ENCODE results near the gene PLXDC1. TPM values are rescaled to one million over a fixed set of nuclear protein-coding genes. Genes with fewer than 3 reads are reported as not detected.
A peak's percentile ranks its signal among the peaks of the same experiment; 100 is the strongest.

The PLXDC1 gene
- total RNA-seq (2014; rRNA removed; shearing (Covaris generic)): 0.13 TPM in 1 of 2 replicates, not detected in the other
- not detected in 2 replicates for polyA plus RNA-seq (2015; cell fraction: cytosol; rRNA removed)
- 1.4 TPM in 1 of 2 replicates, not detected in the other for polyA plus RNA-seq (2015; cell fraction: nucleus; rRNA removed)

DNA sequence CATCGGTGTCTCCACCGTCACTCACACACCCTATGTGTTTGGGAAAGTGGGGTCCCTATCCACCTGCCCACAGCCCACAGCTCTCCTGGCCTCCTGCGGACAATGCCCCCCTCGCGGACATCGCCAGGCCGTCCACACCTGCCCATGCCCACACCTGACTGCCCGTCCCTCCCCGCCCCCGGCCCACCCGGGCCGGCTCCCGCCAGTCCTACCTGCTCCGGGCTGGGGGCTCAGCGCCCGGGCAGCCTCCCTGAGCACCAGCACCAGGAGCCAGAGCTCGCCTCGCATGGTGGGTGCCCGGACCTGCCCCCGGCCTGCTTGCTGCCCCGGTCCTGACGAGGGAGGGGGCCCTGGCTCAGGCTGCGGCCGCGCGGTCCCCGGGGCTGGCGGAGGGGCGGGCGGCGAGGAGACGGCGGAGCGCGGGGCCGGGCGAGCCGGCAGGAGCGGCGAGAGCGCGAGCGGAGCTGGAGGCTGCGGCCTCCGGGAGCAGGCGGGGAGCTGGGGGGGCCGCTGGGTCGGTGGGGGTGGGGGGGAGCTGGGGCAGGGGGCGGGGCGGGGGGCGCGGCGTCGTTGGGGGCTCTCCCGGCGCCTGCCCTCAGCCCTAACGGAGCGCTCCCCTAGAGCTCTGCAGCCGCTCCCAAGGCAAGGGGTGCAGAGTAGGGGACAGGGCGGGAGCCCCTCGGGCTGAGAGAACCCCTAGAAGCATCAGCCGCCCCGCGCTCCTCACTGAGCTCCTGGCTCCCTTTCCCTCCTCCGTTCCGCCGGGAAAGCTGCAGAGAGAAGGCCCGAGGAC, at the start of gene PLXDC1:
Gene PLXDC1 (minus strand): TSS at position 488 of the 793 bp plus-strand sequence. CDS start 200 bp downstream, at position 288.
- no peak for DNase-seq (ENCODE audit: low read depth)

DNA sequence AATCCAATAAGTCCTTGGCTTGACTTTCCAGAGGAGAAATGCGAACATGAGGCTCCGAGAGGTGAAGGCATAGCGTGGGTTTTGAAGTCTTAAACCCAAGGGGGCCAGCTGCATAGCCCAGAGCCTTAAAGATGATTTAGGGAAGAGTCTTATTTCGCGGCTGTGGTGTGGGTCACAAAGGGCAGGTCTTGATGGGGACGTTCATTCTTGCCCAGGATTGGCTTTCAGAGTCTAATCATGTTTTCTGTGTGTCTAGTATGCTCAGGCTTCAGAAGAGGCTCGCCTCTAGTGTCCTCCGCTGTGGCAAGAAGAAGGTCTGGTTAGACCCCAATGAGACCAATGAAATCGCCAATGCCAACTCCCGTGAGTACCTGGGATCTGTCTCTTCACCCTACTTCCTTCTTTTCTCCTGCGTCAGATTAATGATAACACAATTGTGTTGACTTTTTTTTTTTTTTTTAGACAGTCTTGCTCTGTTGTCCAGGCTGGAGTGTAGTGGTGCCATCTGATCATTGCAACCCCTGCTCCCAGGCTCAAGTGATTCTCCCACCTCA, 49.6 kb upstream of the PLXDC1 start:
- no peak for DNase-seq (ENCODE audit: low read depth)

DNA sequence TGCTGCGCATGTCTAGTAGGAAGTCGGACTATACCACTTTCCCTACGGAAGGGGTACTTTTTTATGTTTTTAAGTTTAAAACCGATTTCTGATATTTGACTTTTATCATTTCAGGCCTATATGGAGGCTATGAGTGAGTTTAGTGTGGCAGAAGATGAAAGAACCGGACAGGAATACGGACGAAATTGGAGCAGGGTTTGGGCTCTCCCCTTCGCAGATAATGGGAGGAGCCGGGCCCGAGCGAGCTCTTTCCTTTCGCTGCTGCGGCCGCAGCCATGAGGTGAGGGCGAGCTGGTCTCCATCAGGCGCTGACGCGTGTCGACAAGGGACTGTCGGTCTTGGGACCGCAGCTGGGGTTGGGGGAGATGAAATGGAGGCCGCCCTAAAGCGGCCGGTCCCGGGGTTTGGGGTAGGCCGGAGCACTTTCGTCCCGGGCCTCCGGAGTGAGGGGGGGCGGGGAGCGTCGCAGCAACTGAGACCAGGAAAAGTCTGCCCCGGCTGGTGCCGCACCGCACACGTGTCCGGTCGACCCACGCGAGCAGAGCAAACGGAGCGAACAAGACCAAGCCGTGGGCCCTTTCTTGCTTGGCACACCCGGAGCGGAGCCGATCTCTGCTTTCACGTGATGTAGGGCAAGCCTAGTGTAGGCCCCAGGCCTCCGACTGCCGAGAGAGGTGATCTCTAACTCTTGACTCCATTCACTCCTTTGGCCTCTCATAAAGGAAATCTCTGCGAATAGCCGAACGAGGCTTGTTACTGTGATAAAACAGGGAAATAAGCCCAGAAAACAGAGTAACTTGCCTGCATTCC, 48.8 kb upstream of the PLXDC1 start, which contains the start of gene RPL19:
Gene RPL19 (plus strand): TSS at position 214 of the 810 bp plus-strand sequence. CDS start 62 bp downstream, at position 276.
- no peak for DNase-seq (ENCODE audit: low read depth)

DNA sequence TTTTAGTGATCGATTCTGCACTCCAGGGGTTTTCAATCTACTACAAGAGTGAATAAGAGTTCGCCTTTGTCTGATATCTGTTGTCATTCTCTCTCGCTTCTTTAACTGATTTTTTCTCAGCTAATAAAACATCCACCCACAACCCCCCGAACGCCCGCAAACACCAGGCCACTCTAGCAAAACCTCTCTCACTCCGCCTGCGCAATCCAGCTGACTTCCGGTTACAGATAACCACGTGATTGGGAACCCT, 48.3 kb upstream of the PLXDC1 start:
- peak; percentile 87 for DNase-seq (ENCODE audit: low read depth)

DNA sequence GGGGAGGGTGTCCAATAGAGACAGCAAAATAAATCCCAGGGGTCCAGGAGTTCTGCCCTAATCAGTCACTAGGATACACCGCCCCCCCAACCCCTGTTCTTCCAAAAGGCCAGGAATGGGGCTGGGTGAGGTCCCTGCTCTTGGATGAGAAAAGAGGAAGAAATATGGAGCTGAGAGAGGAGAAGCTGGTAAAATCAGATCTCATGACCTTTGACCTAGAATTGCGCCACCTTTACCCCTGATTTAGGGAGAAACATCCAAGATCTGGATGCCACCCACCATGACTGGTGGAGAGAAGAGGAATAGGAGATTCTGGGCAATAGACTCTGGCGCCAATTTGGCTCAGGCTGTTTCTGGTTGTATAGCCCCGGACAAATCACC, 46.7 kb upstream of the PLXDC1 start:
- no peak for DNase-seq (ENCODE audit: low read depth)

DNA sequence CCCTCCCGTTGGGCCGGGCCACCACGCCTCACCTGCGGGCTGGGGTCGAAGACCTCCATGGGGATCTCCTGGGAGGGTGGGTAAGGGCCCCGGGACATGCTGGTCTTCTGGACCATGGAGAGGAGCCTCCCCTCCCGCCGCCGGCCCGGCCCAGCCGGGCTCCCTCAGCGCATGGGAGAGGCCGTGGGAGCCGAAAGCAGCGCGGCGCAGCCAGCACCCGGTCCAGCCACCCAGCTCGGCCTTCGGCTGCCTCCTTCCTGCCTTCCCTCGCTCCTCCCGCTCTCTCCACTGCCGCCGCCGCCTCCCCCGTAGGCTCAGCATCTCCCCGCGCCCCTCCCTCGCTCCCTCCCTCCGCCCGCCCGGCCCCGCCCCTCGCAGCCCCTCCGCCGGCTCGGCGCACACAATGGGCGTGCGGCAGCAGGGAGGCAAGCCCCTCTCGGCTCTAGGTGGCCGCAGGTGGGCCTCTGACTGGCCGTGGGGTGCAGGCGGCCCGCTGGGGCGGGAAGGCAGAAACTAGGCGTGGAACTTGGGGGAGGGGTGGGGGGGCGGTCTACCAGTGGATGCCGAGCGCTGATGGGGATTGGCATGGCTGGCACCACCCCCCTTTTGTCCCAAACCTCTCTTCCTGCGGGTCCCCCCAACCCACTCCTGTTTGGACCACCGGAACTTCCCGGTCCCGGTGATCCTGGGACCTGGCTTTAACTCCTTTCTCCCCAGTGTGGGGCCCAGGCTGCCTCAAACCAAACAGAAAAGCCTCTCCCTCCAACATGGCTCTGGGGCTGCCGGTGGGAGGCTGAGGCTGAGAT, 46.1 kb upstream of the PLXDC1 start, which contains the start of gene CACNB1:
Gene CACNB1 (minus strand): TSS at position 290 of the 806 bp plus-strand sequence. CDS start 174 bp downstream, at position 116.
- peak; percentile 70 for DNase-seq (ENCODE audit: low read depth)

DNA sequence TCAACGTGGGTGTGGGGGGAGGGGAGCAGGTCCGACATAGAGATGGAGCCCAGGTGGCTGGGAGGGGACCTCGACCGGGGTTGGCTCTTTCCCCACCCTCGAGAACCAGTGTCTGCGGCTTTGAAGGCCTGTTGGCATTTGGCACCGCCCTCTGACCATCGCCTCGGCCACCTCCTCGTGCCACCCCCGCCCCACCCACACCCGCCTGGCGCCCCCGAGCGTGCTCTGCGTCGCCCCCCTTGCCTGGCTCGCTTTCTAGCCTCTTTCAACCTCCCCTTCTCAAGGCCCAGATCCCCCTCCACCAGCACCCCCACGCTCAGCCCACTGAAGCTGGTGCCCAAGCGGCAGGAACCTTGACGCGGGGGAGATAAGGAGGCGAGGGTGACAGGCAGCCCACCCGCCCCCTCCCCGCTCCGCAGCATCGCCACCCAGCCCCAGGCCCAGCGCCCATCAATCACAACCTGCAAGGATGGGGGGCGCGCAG, 45.4 kb upstream of the PLXDC1 start:
- DNase-seq (ENCODE audit: low read depth): peak; percentile 46

DNA sequence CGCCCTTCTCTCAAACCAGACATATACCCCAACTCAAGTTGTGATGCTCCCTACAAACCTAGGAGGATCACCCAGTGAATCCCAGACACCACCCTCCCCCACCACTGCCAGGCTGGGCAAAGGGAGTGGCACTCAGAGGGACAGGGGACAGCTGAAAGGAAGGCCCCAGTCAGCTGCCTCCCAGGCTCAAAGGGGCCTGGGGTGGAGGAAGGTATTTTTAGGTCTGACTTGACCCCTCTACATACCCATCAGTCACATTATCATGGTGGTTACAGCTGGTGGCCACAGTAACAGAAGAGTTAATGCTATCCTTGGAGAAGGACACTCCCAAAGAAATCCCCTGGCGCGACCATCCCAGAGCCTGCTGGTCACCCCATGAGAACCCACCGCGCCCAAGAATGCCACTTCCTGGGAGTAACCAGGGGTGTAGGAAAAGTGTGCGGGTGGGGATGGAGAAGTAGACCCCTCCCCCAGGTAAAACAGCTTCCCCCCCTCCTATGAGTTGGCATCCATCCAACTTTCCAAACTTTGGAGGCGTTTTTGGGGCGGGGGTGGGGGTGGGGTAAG, 44.9 kb upstream of the PLXDC1 start:
- DNase-seq (ENCODE audit: low read depth): no peak

DNA sequence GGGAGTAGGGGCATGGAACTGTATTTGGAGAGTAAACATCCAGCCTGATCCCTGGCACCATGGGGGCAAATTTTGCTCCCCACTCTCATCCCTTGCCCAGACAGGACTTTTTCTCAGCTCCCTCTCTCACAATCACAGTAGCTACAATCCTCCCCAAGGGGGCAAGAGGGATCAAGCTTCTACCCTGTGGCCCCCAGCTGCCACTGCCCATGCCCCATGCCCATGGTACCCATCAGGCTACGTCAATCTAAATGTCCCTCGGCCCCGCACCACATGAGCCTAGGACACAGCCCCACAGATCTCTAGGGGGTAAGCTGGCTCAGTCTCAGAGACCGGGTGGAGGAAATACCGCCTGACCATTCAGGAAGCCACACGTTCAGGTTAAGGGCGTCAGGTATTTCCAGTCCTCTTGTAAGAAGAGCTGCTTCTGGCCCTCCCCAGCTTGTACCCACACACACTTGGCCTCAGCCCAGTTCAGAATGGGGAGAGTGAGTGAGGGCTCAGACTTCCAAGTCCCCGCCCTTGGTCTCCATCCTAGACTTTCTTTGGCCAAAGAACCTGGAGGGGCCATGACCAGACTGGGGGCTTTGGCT, 44.2 kb upstream of the PLXDC1 start:
- no peak for DNase-seq (ENCODE audit: low read depth)

DNA sequence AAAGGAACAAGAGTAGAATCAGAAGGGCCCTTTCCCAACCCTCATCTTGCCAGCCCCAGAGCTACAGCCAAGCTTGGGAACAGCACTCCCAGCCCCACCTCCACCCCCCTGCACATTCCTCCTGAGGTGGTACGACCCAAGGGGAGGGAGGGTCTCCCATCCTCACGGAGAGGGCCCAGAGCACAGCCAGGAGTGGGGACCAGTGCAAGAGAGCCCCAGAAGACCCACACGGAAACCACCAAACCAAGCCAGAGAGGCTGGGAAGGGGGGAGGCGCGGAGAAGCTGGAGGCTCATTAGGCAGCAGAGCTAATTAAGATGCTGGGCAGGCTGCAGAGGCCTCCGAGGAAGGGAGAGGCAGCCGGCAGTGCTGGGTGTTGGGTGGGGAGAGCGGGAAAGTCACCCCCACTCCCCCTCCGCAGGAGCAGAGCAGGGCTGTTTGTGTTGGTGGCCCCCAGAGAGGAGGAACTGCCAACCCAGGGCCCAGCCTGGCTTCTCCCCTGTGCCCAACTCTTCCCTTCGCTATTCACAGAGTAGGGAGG, 43.6 kb upstream of the PLXDC1 start:
- DNase-seq (ENCODE audit: low read depth): no peak

DNA sequence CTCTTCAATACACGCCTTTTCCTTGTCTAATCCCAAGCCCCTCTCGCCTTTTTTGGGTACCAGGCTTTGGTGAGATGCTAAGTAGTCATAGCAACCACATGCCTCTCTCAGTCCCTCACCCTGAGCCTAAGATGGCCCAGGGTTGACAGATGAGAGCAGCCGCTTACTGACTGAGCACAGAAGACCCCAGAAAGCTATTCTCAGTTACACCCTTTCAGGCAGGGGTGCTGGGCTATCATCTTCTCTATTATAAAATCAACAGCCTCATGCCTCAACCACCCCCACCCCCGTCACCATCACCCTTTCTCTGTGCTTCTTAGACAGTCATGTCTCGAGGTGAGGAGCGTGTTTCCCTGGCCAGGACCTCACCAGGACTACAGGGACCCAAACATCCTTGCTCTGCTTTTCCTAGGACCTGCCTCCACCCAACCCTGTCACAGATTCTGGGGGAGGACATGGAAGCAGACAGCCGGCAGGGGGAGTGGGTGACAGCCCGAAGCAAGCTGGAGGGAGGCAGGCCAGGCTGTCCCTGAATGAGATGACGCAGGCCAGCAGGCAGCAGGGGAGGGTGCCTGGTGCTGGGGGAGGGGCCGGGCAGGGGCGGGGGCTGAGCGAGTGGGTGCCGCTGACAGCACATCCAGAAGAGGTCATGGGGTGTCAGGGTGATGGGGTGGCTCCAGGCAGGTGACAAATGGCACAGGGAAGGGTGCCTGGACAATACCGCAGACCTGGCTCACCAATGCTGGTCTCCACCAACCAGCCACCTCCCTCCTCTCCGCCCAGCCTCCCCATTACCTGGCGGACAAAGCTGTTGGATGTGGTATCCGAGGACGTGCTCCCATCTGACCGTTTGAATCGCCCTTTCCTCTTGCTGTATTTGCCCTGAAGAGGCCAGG, 42.9 kb upstream of the PLXDC1 start:
- DNase-seq (ENCODE audit: low read depth): no peak

DNA sequence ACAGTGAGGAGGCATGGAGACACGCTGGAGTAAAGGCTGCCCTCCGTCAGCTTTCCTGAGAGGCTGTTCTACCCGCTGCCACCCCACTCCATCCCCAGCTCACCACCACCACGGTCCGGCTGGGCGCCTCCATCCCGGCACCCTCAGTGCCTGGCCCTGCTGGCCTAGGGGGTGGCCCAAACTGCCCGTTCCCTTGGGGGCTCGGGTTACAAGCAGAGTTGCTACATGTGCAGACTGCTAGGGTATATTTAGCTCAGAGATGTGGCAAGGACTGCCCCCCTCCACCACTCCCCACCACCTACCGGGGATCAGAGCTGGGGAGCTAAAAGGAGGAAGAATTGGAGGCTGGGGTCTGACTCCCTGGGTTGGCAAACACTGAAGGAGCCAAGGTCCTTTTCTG, 41.9 kb upstream of the PLXDC1 start:
- no peak for DNase-seq (ENCODE audit: low read depth)

DNA sequence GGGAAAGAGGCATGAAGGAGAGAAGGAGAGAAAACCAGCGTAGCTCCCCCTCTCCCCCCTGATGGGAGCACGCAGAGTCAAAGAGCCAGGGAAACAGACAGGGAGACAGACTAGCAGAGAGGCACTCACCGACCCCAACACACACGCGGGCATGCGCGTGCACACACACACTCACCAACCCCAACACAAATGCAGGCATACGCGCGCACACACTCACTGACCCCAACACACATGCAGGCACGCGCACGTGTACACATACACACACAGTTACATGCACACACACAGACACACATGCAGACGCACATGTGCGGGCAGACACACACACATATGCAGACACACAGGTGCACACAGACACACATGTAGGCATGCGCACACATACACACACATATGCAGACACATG, 41.5 kb upstream of the PLXDC1 start:
- DNase-seq (ENCODE audit: low read depth): no peak

DNA sequence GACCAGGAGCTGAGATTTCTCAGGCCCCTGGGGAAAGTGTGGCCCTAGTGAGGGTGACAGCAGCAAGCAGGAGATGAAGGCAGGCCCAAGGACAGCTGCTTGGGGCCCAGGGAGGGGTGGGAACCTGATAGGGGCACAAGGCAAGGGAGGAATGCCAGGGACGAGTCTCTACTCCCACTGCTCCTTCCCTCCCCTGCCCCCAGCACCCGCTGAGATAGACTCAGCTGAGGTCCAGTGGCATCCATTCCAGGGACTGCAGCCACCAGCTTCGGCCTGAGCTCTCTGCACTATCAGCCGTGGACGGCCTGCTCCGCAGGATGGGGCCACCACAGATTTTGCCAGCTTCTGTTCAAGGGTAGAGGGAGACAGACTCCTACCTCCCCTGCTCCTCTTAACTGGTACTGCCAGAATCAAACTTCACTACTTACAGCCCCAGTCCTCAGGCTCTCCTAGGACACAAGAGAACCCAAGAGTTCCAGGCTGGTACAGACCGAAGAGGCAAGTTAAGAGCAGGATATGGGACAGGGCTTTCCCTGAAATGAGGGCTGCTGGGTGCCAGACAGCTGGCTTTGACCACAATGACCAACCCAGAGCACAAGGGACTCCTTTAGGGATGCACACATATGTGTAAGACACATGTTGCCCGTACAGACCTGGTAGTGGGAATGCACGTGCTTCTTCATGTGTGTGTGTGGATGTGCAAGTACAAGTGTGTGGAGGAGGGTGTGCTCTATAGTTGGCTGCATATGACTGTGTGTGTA, 40.5 kb upstream of the PLXDC1 start:
- no peak for DNase-seq (ENCODE audit: low read depth)

DNA sequence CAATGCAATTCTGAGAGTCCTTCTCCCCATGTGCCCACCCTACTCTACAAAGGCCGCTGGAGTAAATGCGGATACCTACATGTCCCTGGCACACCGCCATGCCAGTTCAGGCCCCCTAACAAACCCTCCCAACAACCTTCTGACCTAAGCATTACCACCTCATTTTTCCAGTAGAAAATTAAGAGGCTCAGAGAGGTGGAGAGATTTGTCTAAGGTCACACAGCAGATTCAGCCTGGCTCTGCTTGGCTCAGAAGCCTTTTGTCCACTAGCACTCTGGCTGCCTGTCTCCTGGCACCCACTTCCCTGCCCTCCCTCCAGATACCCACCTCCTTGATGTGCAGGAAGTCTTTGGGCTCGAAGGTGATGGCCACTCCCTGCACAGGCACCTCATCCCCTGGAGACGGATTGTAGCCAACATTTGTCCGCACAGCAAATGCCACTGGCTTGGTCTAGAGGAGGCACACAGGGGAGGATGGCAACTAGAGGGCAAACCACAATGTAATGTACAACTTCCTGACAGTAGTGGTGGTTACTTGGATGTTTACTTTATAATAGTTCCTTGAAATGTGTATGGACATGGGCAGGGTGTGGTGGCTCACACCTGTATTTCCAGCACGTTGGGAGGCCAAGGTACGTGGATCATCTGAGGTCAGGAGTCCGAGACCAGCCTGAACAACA, 35.9 kb upstream of the PLXDC1 start:
- DNase-seq (ENCODE audit: low read depth): no peak

DNA sequence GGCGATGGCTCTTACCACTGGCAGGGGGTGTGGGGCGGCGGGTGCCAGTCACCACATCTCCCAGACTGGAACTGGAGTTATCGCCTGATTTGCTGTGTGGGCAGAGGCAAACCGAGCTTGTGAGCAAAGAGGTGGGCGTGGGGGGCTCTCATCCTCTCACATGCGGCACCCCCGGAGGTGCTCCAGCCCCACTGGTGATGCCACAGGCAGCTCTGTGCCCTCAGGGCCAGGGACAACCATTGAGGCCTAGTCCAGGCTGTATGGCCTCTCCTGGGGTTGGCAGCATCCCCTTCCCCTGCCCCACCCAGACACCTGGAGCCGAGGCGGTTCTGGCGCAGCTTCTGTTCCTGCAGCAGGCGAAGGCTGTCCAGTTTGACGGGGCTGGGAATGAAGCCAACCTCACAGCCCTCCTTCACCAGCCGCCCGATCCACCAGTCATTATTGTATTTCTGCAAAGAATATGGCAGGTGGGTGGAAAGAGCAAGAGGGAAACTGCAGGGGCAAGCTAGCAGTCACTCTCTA, 35.1 kb upstream of the PLXDC1 start:
- DNase-seq (ENCODE audit: low read depth): no peak

DNA sequence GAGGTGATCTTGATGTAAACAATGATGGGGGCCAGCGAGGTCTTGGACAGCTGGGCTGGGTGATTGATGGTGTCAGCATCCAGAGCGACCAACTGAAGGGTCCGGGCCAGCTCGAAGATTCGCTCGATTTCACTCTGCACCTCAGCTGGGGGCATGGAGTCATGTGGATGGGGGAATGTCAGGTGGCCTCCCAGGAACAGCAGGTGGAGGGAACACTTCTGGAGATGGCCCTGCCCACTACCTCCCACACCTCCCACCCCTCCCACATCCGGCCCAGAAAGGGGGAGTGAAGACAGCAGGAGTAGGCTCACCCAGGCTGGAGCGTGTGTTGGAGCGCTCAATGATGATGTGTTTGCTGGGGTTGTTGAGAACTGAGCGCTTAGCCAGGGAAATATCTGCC, 32.3 kb upstream of the PLXDC1 start:
- DNase-seq (ENCODE audit: low read depth): no peak
